Bronchial epithelial cell (primary cell): ENCODE results near the gene RELL2. TPM values are rescaled to one million over a fixed set of nuclear protein-coding genes. Genes with fewer than 3 reads are reported as not detected.
A peak's percentile ranks its signal among the peaks of the same experiment; 100 is the strongest.

Source experiments
- DNase-seq: peaks from one replicate; pipeline ENCODE4 v3.0.0-alpha.2; 2010; ENCODE audit warnings: low read depth
- FAIRE-seq: peaks from 2 replicates; lab custom pipeline; 2011; peaks lifted over from hg19 to GRCh38; lab: Jason Lieb, UNC
- H3K27me3 ChIP-seq: 2 replicates; pipeline ENCODE4 v1.5.1; 2011; ENCODE audit warnings: low read length; ENCODE audit not compliant: control insufficient read depth, insufficient read depth
- H3K36me3 ChIP-seq: 2 replicates; pipeline ENCODE4 v1.5.1; 2011; ENCODE audit warnings: low read length; ENCODE audit not compliant: control insufficient read depth, insufficient read depth
- H3K4me3 ChIP-seq: 2 replicates; pipeline ENCODE4 v1.5.1; 2011; ENCODE audit warnings: mild to moderate bottlenecking, low read depth, low read length, control low read depth
- CTCF ChIP-seq: IDR thresholded peaks from 2 replicates; pipeline ENCODE4 v1.5.1; 2011; ENCODE audit warnings: mild to moderate bottlenecking, moderate library complexity, low read length, control low read depth, inconsistent platforms; ENCODE audit not compliant: insufficient read depth, severe bottlenecking
- total RNA-seq: library from RNA; depleted of rRNA; stranded (reverse); fragments of >200 nt; gene quantifications from 2 replicates; pipeline ENCODE4 v1.2.1, GENCODE V29; 2014

RELL2 gene
- total RNA-seq, 1 donor from 2014 or later = 16.6 TPM

- DNase-seq (no peak), FAIRE-seq (no peak)
- TF ChIP-seq CTCF = no peak
- no peak overlapping the region for H3K4me3 ChIP-seq
- no peaks in the 10 kb centered on the region for H3K27me3 ChIP-seq
- H3K36me3 ChIP-seq = peaks cover 2% of the 10 kb centered on the region
Observed at GRCh38 chr5:141617128-141617527, 19.7 kb upstream of the RELL2 start.

GRCh38 chr5:141617682-141618029 lies 19.1 kb upstream of the RELL2 start:
- H3K27me3 ChIP-seq = no peaks in the 10 kb centered on the region
- FAIRE-seq (no peak), DNase-seq (peak; percentile 32)
- TF ChIP-seq CTCF = no peak
- peak overlapping the region; percentile 86 for H3K4me3 ChIP-seq
- peaks cover 3% of the 10 kb centered on the region for H3K36me3 ChIP-seq

- DNase-seq (peak; percentile 67), FAIRE-seq (no peak)
- Histone ChIP-seq H3K36me3 (peaks cover 5% of the 10 kb centered on the region), H3K27me3 (no peaks in the 10 kb centered on the region), H3K4me3 (peak overlapping the region; percentile 86)
- no peak for TF ChIP-seq CTCF
Observed at GRCh38 chr5:141618030-141618803, 18.6 kb upstream of the RELL2 start.

GRCh38 chr5:141618804-141619554 lies 17.8 kb upstream of the RELL2 start, which contains the start of gene DIAPH1:
Gene DIAPH1 (minus strand): TSS chr5:141619000. CDS start chr5:141618914, 86 bp downstream.
- peak; percentile 100 for TF ChIP-seq CTCF
- FAIRE-seq (no peak), DNase-seq (peak; percentile 86)
- no peaks in the 10 kb centered on the region for H3K27me3 ChIP-seq
- H3K36me3 ChIP-seq = peaks cover 8% of the 10 kb centered on the region
- peak within 1 kb of the TSS; percentile 86 for H3K4me3 ChIP-seq

GRCh38 chr5:141623186-141623585 lies 13.6 kb upstream of the RELL2 start:
- FAIRE-seq (no peak), DNase-seq (no peak)
- Histone ChIP-seq H3K4me3 (no peak overlapping the region), H3K36me3 (peaks cover 19% of the 10 kb centered on the region), H3K27me3 (no peaks in the 10 kb centered on the region)
- no peak for TF ChIP-seq CTCF
